ENCODE data around the gene ANKRD29.
"Not testable (repeated sequence)": the region's sequence is repeated elsewhere in the genome, so short reads cannot be mapped to it uniquely, and the experiment has no call there.

Gene ANKRD29

DNA sequence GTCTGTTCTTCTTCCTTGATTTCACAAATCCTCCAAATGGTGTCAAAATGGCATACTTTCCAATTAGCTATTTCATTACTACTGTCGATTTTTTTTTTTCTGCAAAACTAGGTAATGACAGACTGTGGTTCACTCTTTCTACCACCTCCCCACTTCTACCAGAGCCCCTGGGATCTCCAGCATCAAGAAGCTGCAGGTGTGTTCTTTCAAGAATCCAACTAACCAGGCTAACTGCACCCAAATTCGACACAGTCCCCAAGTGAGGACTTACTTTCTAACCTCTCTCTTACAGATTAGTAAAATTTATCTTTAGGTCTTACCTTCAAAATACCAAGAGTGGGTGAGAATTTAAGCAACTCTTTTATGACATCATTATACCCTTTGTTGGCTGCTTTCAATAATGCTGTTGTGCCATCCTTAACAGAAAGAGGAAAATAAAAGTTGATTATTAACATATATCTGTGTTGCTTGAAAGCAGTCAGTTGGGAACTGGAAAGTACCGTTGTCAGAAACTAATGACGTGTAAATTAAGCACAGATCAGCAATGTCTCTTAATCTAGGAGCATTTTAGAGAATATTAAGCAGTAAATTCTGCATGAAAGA is 45.2 kb downstream of the ANKRD29 start:
- DNase-seq (ENCODE audit: insufficient read length, low spot score): no peak
- FAIRE-seq: no peak
- TF ChIP-seq, protein P1, sequence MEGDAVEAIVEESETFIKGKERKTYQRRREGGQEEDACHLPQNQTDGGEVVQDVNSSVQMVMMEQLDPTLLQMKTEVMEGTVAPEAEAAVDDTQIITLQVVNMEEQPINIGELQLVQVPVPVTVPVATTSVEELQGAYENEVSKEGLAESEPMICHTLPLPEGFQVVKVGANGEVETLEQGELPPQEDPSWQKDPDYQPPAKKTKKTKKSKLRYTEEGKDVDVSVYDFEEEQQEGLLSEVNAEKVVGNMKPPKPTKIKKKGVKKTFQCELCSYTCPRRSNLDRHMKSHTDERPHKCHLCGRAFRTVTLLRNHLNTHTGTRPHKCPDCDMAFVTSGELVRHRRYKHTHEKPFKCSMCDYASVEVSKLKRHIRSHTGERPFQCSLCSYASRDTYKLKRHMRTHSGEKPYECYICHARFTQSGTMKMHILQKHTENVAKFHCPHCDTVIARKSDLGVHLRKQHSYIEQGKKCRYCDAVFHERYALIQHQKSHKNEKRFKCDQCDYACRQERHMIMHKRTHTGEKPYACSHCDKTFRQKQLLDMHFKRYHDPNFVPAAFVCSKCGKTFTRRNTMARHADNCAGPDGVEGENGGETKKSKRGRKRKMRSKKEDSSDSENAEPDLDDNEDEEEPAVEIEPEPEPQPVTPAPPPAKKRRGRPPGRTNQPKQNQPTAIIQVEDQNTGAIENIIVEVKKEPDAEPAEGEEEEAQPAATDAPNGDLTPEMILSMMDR (IDR thresholded peaks at IDR 0.05; ENCODE audit: insufficient read depth, missing control alignments): no peak

DNA sequence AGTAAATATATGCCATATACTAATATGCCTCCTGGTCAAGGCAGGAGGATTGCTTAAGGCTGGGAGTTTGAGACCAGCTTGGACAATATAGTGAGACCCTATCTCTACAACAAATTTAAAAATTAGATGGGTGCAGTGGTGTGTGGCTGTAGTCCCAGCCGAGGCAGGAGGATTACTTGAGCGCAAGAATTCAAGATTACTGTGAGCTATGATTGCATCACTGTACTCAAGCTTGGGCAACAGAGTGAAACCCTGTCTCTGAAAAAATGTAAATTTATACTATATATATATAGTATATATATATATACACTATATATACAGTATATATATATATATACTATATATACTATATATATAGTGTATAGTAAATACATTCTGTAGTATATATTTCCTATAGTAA is 46.5 kb downstream of the ANKRD29 start:
- TF ChIP-seq, protein P1 (IDR thresholded peaks at IDR 0.05; ENCODE audit: insufficient read depth, missing control alignments): no peak
- FAIRE-seq (no peak), DNase-seq (ENCODE audit: insufficient read length, low spot score) (no peak)

DNA sequence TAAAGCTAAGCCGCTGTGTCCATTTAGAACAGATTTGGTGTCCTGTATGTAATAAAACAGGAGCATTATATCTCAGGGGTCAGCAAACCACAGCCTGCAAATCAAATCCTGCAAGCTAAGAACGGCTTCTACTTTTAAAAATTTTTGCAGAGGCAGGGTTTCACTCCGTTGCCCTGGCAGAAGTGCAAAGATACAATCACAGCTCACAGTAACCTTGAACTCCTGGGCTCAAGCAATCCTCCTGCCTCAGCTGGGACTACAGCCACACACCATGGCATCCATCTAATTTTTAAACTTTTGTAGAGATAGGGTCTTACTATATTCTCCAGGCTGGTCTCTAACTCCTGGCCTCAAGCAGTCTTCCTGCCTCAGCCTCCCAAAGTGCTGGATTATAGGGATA is 47.8 kb downstream of the ANKRD29 start:
- FAIRE-seq: no peak
- TF ChIP-seq, protein P1 (IDR thresholded peaks at IDR 0.05; ENCODE audit: insufficient read depth, missing control alignments): no peak
- DNase-seq (ENCODE audit: insufficient read length, low spot score): no peak

DNA sequence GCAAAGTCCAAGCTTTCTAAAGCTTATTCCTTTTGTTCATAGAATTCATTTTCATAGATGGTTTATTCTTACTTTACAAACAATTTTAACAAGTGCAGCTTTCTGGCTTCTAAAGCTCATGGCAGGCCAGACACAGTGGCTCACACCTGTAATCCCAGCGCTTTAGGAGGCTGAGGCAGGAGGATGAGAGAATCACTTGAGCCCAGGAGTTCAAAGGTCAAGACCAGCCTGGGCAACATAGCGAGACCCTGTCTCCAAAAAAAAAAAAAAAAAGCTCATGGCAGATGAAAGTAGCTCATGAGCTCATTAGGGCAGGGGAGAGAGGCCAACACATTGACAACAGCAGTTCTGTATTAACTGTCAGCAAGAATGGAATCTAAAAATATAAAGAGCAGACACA is 48.3 kb downstream of the ANKRD29 start:
- TF ChIP-seq, protein P1 (IDR thresholded peaks at IDR 0.05; ENCODE audit: insufficient read depth, missing control alignments): no peak
- DNase-seq (ENCODE audit: insufficient read length, low spot score) (no peak), FAIRE-seq (no peak)

DNA sequence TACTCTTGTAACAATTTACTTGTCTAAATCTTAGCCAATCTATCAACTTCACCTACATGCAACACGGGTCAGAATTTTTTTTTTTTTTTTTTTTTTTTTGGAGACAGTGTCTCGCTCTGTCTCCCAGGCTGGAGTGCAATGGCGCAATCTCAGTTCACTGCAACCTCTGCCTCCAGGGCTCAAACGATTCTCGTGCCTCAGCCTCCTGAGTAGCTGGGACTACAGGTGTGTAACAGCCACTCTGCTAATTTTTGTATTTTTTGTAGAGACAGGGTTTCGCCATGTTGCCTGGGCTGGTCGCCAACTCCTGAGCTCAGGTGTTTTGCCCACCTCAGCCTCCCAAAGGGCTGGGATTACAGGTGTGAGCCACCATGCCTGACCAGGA is 49.6 kb downstream of the ANKRD29 start:
- DNase-seq (ENCODE audit: insufficient read length, low spot score); FAIRE-seq: not testable (repeated sequence)

- TF ChIP-seq, protein P1 (IDR thresholded peaks at IDR 0.05; ENCODE audit: insufficient read depth, missing control alignments): no peak
- DNase-seq (ENCODE audit: insufficient read length, low spot score): no peak
- no peak for FAIRE-seq
Measured at GRCh38 chr18:23612434-23613090, 50.1 kb downstream of the ANKRD29 start.

DNA sequence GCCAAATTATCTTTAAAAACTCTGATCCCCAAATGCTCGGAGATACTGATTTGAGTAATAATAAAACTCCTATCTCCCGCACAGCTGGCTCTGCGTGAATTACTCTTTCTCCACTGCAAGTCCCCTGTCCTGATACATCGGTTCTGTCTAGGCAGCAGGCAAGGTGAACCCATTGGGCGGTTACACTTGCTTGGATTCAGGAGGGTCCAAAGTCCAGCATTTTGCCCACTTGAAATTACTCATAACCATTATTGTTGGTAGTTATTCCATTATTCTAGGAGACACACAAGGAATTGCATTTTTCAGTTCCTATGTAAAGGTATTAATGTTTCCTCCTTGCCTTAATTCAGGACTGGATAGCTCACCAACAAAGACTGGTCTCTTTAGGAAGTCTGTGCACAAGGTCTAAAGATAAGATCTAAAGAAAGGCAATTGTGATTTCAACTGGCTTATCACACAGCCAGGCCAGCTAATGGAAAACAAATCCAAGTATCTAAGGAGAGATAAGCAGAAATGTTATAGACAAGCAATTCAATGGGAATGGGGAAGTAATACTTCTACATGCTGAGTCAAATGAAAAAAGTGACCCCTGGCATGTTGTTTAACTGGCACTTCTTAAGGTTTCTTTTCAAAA is 53.2 kb downstream of the ANKRD29 start:
- DNase-seq (ENCODE audit: insufficient read length, low spot score): no peak
- TF ChIP-seq, protein P1 (IDR thresholded peaks at IDR 0.05; ENCODE audit: insufficient read depth, missing control alignments): no peak
- FAIRE-seq: no peak

Data from D721Med (cell line).